ENCODE data around the gene CLSTN2.

CLSTN2 gene

GRCh38 chr3:140388202-140388922 lies 453.4 kb downstream of the CLSTN2 start:
- Histone ChIP-seq H3K4me2 (no peak overlapping the region), H3K27ac (no peak overlapping the region), H3K79me2 (ENCODE audit: insufficient read depth, low read depth) (no peaks in the 10 kb centered on the region), H3K4me3 (IDR thresholded peaks at IDR 0.05; ENCODE audit: insufficient read depth, low read depth, low read length) (no peak overlapping the region), H3K9ac (no peak overlapping the region), H3K27me3 (ENCODE audit: insufficient read depth, low read depth) (no peaks in the 10 kb centered on the region), H3K4me1 (ENCODE audit: low read depth, poor library complexity, severe bottlenecking) (no peaks in the 10 kb centered on the region), H2AFZ (ENCODE audit: low read depth) (no peak overlapping the region), H3K36me3 (ENCODE audit: insufficient read depth) (no peaks in the 10 kb centered on the region), H4K20me1 (ENCODE audit: insufficient read depth) (no peaks in the 10 kb centered on the region)
- no peak for TF ChIP-seq CTCF (conservative IDR thresholded peaks at IDR 0.05; ENCODE audit: low read depth, low read length)

GRCh38 chr3:140391061-140391460 lies 456.1 kb downstream of the CLSTN2 start:
- TF ChIP-seq CTCF (conservative IDR thresholded peaks at IDR 0.05; ENCODE audit: low read depth, low read length): no peak
- no peaks in the 10 kb centered on the region for H3K36me3 ChIP-seq (ENCODE audit: insufficient read depth)
- no peak overlapping the region for H3K9ac ChIP-seq
- H3K27me3 ChIP-seq (ENCODE audit: insufficient read depth, low read depth): no peaks in the 10 kb centered on the region
- H3K4me2 ChIP-seq: no peak overlapping the region
- no peaks in the 10 kb centered on the region for H3K79me2 ChIP-seq (ENCODE audit: insufficient read depth, low read depth)
- H3K27ac ChIP-seq: no peak overlapping the region
- no peak overlapping the region for H2AFZ ChIP-seq (ENCODE audit: low read depth)
- H3K4me1 ChIP-seq (ENCODE audit: low read depth, poor library complexity, severe bottlenecking): no peaks in the 10 kb centered on the region
- no peak overlapping the region for H3K4me3 ChIP-seq (IDR thresholded peaks at IDR 0.05; ENCODE audit: insufficient read depth, low read depth, low read length)
- H4K20me1 ChIP-seq (ENCODE audit: insufficient read depth): no peaks in the 10 kb centered on the region

- H3K9ac ChIP-seq: no peak overlapping the region
- no peaks in the 10 kb centered on the region for H3K27me3 ChIP-seq (ENCODE audit: insufficient read depth, low read depth)
- no peak overlapping the region for H3K4me2 ChIP-seq
- H3K79me2 ChIP-seq (ENCODE audit: insufficient read depth, low read depth): no peaks in the 10 kb centered on the region
- H3K4me1 ChIP-seq (ENCODE audit: low read depth, poor library complexity, severe bottlenecking): no peaks in the 10 kb centered on the region
- H3K27ac ChIP-seq: no peak overlapping the region
- no peak for TF ChIP-seq CTCF (conservative IDR thresholded peaks at IDR 0.05; ENCODE audit: low read depth, low read length)
- H3K4me3 ChIP-seq (IDR thresholded peaks at IDR 0.05; ENCODE audit: insufficient read depth, low read depth, low read length): no peak overlapping the region
- H2AFZ ChIP-seq (ENCODE audit: low read depth): no peak overlapping the region
- no peaks in the 10 kb centered on the region for H3K36me3 ChIP-seq (ENCODE audit: insufficient read depth)
- no peaks in the 10 kb centered on the region for H4K20me1 ChIP-seq (ENCODE audit: insufficient read depth)
Observed at GRCh38 chr3:140394488-140395133, 459.6 kb downstream of the CLSTN2 start.

- no peak overlapping the region for H3K27ac ChIP-seq
- no peak for TF ChIP-seq CTCF (conservative IDR thresholded peaks at IDR 0.05; ENCODE audit: low read depth, low read length)
Observed at GRCh38 chr3:140395134-140396075, 460.4 kb downstream of the CLSTN2 start.

More at GRCh38 chr3:140395134-140396075, 460.4 kb downstream of the CLSTN2 start:
- Histone ChIP-seq H2AFZ (ENCODE audit: low read depth) (no peak overlapping the region), H3K4me2 (no peak overlapping the region), H3K4me1 (ENCODE audit: low read depth, poor library complexity, severe bottlenecking) (no peaks in the 10 kb centered on the region), H3K4me3 (IDR thresholded peaks at IDR 0.05; ENCODE audit: insufficient read depth, low read depth, low read length) (no peak overlapping the region), H3K79me2 (ENCODE audit: insufficient read depth, low read depth) (no peaks in the 10 kb centered on the region), H3K36me3 (ENCODE audit: insufficient read depth) (no peaks in the 10 kb centered on the region), H3K27me3 (ENCODE audit: insufficient read depth, low read depth) (no peaks in the 10 kb centered on the region), H3K9ac (no peak overlapping the region), H4K20me1 (ENCODE audit: insufficient read depth) (no peaks in the 10 kb centered on the region)
